Stomach (tissue), 4 donors: ENCODE results near the gene SYNDIG1.

Source experiments
- CTCF ChIP-seq, 7 experiments: fragments of 450-650 bp in 4 of 7; fragments of 200-600 bp in 3 of 7; sonication (generic) in 3 of 7; IDR thresholded peaks; one replicate each; pipeline ENCODE4 v1.5.1; 2016 to 2019; ENCODE audit warnings: antibody characterized with exemption in 7 of 7, control low read depth in 2 of 7, mild to moderate bottlenecking in 1 of 7
- EP300 ChIP-seq: sonication (generic); formaldehyde crosslinking; IDR thresholded peaks from one replicate; pipeline ENCODE4 v1.6.1; 2017; ENCODE audit warnings: antibody characterized with exemption
- POLR2A ChIP-seq, 4 donors: fragments of 450-650 bp; IDR thresholded peaks; one replicate each; pipeline ENCODE4 v1.6.1; 2016; ENCODE audit warnings: antibody characterized with exemption in 4 of 4, control low read depth in 2 of 4, mild to moderate bottlenecking in 1 of 4, moderate library complexity in 1 of 4
- POLR2AphosphoS5 ChIP-seq, 3 donors: sonication (generic); formaldehyde crosslinking; IDR thresholded peaks; one replicate each; pipeline ENCODE4 v1.6.1; 2016; ENCODE audit warnings: antibody characterized with exemption in 3 of 3

GRCh38 chr20:24504331-24505285, 35.2 kb downstream of the SYNDIG1 start:
- TF ChIP-seq CTCF (IDR thresholded peaks at IDR 0.05) (no peak), POLR2A (IDR thresholded peaks at IDR 0.05) (no peak), POLR2AphosphoS5 (IDR thresholded peaks at IDR 0.05) (no peak), EP300 (no peak)
